ENCODE results near the gene PLEKHA4. TPM values are rescaled to one million over a fixed set of nuclear protein-coding genes. Genes with fewer than 3 reads are reported as not detected.

PLEKHA4 gene
- total and polyA plus RNA-seq, 9 of the 15 experiments (the other 6 are each of a cell fraction or from before 2014, with no cell fraction given), result 0.07 to 30.8 (median 11.4) TPM

DNA sequence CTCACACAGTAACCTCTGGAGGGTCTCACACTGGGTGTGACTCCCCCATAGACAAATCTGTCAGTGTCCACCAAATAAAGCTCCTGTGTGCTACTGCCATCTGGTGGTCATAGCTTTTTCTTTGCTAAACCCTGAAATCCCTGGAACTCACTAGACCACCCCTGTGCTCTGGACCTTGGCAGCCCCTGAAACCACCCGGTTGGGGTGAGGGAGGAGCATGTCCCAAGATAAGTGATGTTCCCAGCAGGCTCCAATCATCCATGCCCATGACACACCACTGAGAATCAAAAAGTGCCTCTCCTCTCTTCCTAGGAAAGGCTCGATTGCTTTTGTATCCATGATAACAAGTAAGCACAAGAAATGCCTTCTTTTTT, 25.6 kb downstream of the PLEKHA4 start:
- H3K9ac ChIP-seq (ENCODE audit: insufficient read depth in 1 of 2, low read depth in 2 of 2, low read length in 2 of 2), result peak overlapping the region in 1 of 2 experiments; percentile 11; a peak in 1 of 4 replicates
- H3K4me2 ChIP-seq (ENCODE audit: insufficient read depth, low read length), result no peak overlapping the region
- no peaks in the 10 kb centered on the region for H4K20me1 ChIP-seq (replicated peaks; ENCODE audit: control insufficient read depth, insufficient read depth, low read length)
- FAIRE-seq (peak; percentile 87), ATAC-seq (peak; percentile 87), DNase-seq (ENCODE audit: extremely low read depth in 1 of 4, low spot score in 3 of 4) (peak; percentile 53 to 80 (median 64))
- CTCF ChIA-PET (ENCODE audit: low intra/inter-chr PET ratio), result interaction anchor here (0.7 to 3.7 kb wide), 4 partner anchors 47 to 354 kb away, joined by 3 to 34 read pairs (median 8); no protein-coding TSS in a partner anchor
- POLR2A ChIA-PET, result interaction anchor here (0.5 to 2.6 kb wide), 16 partner anchors 9 to 225 kb away, joined by 3 to 16 read pairs (median 4); partner anchors contain the start of genes BCAT2, FTL and PPP1R15A
- in situ Hi-C loops (cut with MboI) (loop anchor here (5.0 kb wide), 1 partner anchor 50 kb away; no protein-coding TSS in a partner anchor), intact Hi-C loops (cut with micrococcal nuclease) (loop anchor here (1.0 kb wide), 1 partner anchor 129 kb away; no protein-coding TSS in a partner anchor)
- no peaks in the 10 kb centered on the region for H3K27me3 ChIP-seq (ENCODE audit: control insufficient read depth in 2 of 2, insufficient read depth in 2 of 2, low read length in 2 of 2)
- no peaks in the 10 kb centered on the region for H3K79me2 ChIP-seq (ENCODE audit: control insufficient read depth, insufficient read depth, low read length)
- peaks cover 6 to 11% of the 10 kb centered on the region in 2 experiments; a peak in 4 of 5 replicates for H3K4me1 ChIP-seq (replicated peaks in 1 of 2; ENCODE audit: control insufficient read depth in 2 of 2, insufficient read depth in 2 of 2, low read length in 2 of 2)
- no peak overlapping the region for H3K27ac ChIP-seq (ENCODE audit: extremely low read depth, low read depth, low read length)
- H3K9me1 ChIP-seq (ENCODE audit: control insufficient read depth, insufficient read depth, low read length), result no peaks in the 10 kb centered on the region
- WGBS (ENCODE audit: insufficient coverage, low coverage, missing lambda C conversion rate), result 42% methylated on average over 2 of the region's 2 CpGs
- no peak overlapping the region for H3K4me3 ChIP-seq
- peaks cover 18% of the 10 kb centered on the region for H3K36me3 ChIP-seq (ENCODE audit: control insufficient read depth, insufficient read depth, low read length)
- no TSS peak for BruUV-seq (replicated peaks)
- H3K9me3 ChIP-seq (replicated peaks; ENCODE audit: control insufficient read depth, insufficient read depth, low read depth, low read length), result no peaks in the 10 kb centered on the region
- no peak overlapping the region for H2AFZ ChIP-seq (ENCODE audit: low read depth, low read length)
- TF ChIP-seq XRCC5 (IDR thresholded peaks at IDR 0.05; ENCODE audit: low read depth, low read length), result 0 out of 2 replicates have a peak, but pooled peaks have one; percentile 24
- TF ChIP-seq CCAR2 (IDR thresholded peaks at IDR 0.05; ENCODE audit: low read depth, low read length), result no peak
- peak; percentile 27; the same call in 1 of the 2 replicates for TF ChIP-seq ARID2 (IDR thresholded peaks at IDR 0.05)
- TF ChIP-seq CHD2 (IDR thresholded peaks at IDR 0.05; ENCODE audit: low read depth, low read length), result no peak
- TF ChIP-seq CC2D1A (IDR thresholded peaks at IDR 0.05), result 0 out of 2 replicates have a peak, but pooled peaks have one; percentile 47
- TF ChIP-seq ZNF785 (CRISPR knock-in tag; IDR thresholded peaks at IDR 0.05), result no peak
- TF ChIP-seq, protein P1, sequence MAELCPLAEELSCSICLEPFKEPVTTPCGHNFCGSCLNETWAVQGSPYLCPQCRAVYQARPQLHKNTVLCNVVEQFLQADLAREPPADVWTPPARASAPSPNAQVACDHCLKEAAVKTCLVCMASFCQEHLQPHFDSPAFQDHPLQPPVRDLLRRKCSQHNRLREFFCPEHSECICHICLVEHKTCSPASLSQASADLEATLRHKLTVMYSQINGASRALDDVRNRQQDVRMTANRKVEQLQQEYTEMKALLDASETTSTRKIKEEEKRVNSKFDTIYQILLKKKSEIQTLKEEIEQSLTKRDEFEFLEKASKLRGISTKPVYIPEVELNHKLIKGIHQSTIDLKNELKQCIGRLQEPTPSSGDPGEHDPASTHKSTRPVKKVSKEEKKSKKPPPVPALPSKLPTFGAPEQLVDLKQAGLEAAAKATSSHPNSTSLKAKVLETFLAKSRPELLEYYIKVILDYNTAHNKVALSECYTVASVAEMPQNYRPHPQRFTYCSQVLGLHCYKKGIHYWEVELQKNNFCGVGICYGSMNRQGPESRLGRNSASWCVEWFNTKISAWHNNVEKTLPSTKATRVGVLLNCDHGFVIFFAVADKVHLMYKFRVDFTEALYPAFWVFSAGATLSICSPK (IDR thresholded peaks at IDR 0.05; ENCODE audit: borderline replicate concordance), result no peak
- TF ChIP-seq, protein P2, sequence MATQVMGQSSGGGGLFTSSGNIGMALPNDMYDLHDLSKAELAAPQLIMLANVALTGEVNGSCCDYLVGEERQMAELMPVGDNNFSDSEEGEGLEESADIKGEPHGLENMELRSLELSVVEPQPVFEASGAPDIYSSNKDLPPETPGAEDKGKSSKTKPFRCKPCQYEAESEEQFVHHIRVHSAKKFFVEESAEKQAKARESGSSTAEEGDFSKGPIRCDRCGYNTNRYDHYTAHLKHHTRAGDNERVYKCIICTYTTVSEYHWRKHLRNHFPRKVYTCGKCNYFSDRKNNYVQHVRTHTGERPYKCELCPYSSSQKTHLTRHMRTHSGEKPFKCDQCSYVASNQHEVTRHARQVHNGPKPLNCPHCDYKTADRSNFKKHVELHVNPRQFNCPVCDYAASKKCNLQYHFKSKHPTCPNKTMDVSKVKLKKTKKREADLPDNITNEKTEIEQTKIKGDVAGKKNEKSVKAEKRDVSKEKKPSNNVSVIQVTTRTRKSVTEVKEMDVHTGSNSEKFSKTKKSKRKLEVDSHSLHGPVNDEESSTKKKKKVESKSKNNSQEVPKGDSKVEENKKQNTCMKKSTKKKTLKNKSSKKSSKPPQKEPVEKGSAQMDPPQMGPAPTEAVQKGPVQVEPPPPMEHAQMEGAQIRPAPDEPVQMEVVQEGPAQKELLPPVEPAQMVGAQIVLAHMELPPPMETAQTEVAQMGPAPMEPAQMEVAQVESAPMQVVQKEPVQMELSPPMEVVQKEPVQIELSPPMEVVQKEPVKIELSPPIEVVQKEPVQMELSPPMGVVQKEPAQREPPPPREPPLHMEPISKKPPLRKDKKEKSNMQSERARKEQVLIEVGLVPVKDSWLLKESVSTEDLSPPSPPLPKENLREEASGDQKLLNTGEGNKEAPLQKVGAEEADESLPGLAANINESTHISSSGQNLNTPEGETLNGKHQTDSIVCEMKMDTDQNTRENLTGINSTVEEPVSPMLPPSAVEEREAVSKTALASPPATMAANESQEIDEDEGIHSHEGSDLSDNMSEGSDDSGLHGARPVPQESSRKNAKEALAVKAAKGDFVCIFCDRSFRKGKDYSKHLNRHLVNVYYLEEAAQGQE (IDR thresholded peaks at IDR 0.05; ENCODE audit: borderline replicate concordance), result peak; percentile 69; the same call in 1 of the 2 replicates
- TF ChIP-seq, protein P2 (CRISPR knock-in tag; IDR thresholded peaks at IDR 0.05; ENCODE audit: low read depth), result no peak
- TF ChIP-seq RB1 (IDR thresholded peaks at IDR 0.05; ENCODE audit: low read depth), result peak; percentile 34; the same call in 1 of the 2 replicates
- no peak for TF ChIP-seq TCFL5 (CRISPR knock-in tag; conservative IDR thresholded peaks at IDR 0.05)
- no peak for TF ChIP-seq RBM14 (IDR thresholded peaks at IDR 0.05; ENCODE audit: borderline replicate concordance, insufficient read depth, low read depth, low read length)
- no peak for TF ChIP-seq HNRNPL (IDR thresholded peaks at IDR 0.05; ENCODE audit: low read depth, low read length)
- TF ChIP-seq ZNF282 (CRISPR knock-in tag; IDR thresholded peaks at IDR 0.05), result no peak
